Upper lobe of right lung (tissue), 1 donor: ENCODE results near the gene EPN2. TPM values are rescaled to one million over a fixed set of nuclear protein-coding genes. Genes with fewer than 3 reads are reported as not detected.

ENCODE experiments used
- ATAC-seq: fragments of 200-7000 bp; cut with Tn5 transposase; one replicate; pipeline ENCODE4 v1.9.1; 2020; ENCODE audit warnings: mild to moderate bottlenecking, moderate library complexity
- DNase-seq: peaks from one replicate; pipeline ENCODE4 v3.0.0-alpha.2; 2020
- H3K27ac ChIP-seq: fragments of 200-600 bp; one replicate; pipeline ENCODE4 v1.8.0; 2022
- H3K27me3 ChIP-seq: fragments of 200-600 bp; one replicate; pipeline ENCODE4 v1.8.0; 2022; ENCODE audit warnings: mild to moderate bottlenecking
- H3K36me3 ChIP-seq: fragments of 200-600 bp; one replicate; pipeline ENCODE4 v1.8.0; 2022
- H3K4me1 ChIP-seq: fragments of 200-600 bp; one replicate; pipeline ENCODE4 v1.8.0; 2022
- H3K4me3 ChIP-seq: fragments of 200-600 bp; one replicate; pipeline ENCODE4 v1.8.0; 2022; ENCODE audit warnings: mild to moderate bottlenecking
- H3K9me3 ChIP-seq: fragments of 200-600 bp; one replicate; pipeline ENCODE4 v1.8.0; 2022
- CTCF ChIP-seq: fragments of 200-600 bp; IDR thresholded peaks from one replicate; pipeline ENCODE4 v1.8.0; 2022; ENCODE audit warnings: antibody characterized with exemption
- intact Hi-C: fragments of 100-400 bp; cut with DNase I; formaldehyde crosslinking; loops from one replicate; pipeline ENCODE4 v1.11.0; 2022
- total RNA-seq: library from RNA; stranded (reverse); fragmentation: NEBNext Ultra II Directional; extraction: Animal tissue kit (Norgen Biotek cat#: 25700); gene quantifications from one replicate; pipeline ENCODE4 v1.2.1, GENCODE V29; 2021
- donor health status: DM: no; HTN: yes; CAD: no; lungs with severe emphysema.

EPN2 gene
- total RNA-seq, 1 donor from 2014 or later: 54.5 TPM

- no peaks in the 10 kb centered on the region for H3K4me1 ChIP-seq
- H3K27ac ChIP-seq: no peak overlapping the region
- intact Hi-C loops: no loop called here
Observed at GRCh38 chr17:19359151-19359550, 122.0 kb downstream of the EPN2 start.

GRCh38 chr17:19359856-19360255 is 122.7 kb downstream of the EPN2 start:
- ATAC-seq (no peak), DNase-seq (no peak)
- H3K27ac ChIP-seq: no peak overlapping the region
- no peaks in the 10 kb centered on the region for H3K9me3 ChIP-seq
- no peaks in the 10 kb centered on the region for H3K36me3 ChIP-seq
- TF ChIP-seq CTCF: no peak
- H3K27me3 ChIP-seq: no peaks in the 10 kb centered on the region
- H3K4me1 ChIP-seq: no peaks in the 10 kb centered on the region
- H3K4me3 ChIP-seq: no peak overlapping the region
- intact Hi-C loops: no loop called here

More at GRCh38 chr17:19359151-19359550, 122.0 kb downstream of the EPN2 start:
- DNase-seq: no peak
- H3K4me3 ChIP-seq: no peak overlapping the region
- H3K9me3 ChIP-seq: no peaks in the 10 kb centered on the region
- H3K36me3 ChIP-seq: no peaks in the 10 kb centered on the region
- no peaks in the 10 kb centered on the region for H3K27me3 ChIP-seq
- TF ChIP-seq CTCF: no peak
- no peak for ATAC-seq

GRCh38 chr17:19360772-19361171 is 123.6 kb downstream of the EPN2 start:
- Histone ChIP-seq H3K27ac (no peak overlapping the region), H3K27me3 (no peaks in the 10 kb centered on the region), H3K9me3 (no peaks in the 10 kb centered on the region), H3K36me3 (no peaks in the 10 kb centered on the region), H3K4me3 (no peak overlapping the region), H3K4me1 (no peaks in the 10 kb centered on the region)
- intact Hi-C loops: no loop called here
- ATAC-seq: no peak
- no peak for TF ChIP-seq CTCF
- DNase-seq: no peak

- ATAC-seq (no peak), DNase-seq (no peak)
- Histone ChIP-seq H3K36me3 (no peaks in the 10 kb centered on the region), H3K27me3 (no peaks in the 10 kb centered on the region), H3K9me3 (no peaks in the 10 kb centered on the region), H3K4me1 (no peaks in the 10 kb centered on the region), H3K27ac (no peak overlapping the region), H3K4me3 (no peak overlapping the region)
- intact Hi-C loops: no loop called here
- TF ChIP-seq CTCF: no peak
Observed at GRCh38 chr17:19361326-19361725, 124.2 kb downstream of the EPN2 start.

- Histone ChIP-seq H3K27me3 (no peaks in the 10 kb centered on the region), H3K4me1 (no peaks in the 10 kb centered on the region), H3K36me3 (no peaks in the 10 kb centered on the region), H3K9me3 (no peaks in the 10 kb centered on the region), H3K4me3 (peak overlapping the region; percentile 84), H3K27ac (peak overlapping the region; percentile 86)
- DNase-seq (no peak), ATAC-seq (no peak)
- intact Hi-C loops: no loop called here
- no peak for TF ChIP-seq CTCF
Observed at GRCh38 chr17:19361944-19362276, 124.7 kb downstream of the EPN2 start.
